Duodenal mucosa (tissue), 2 donors: ENCODE results near the gene BEND6.

Source experiments
- H3K27ac ChIP-seq: one replicate; pipeline ENCODE4 v1.7.0; 2013; ENCODE audit warnings: low read depth, low read length
- H3K27me3 ChIP-seq, 2 donors: one replicate each; pipeline ENCODE4 v1.7.0; 2013; ENCODE audit warnings: low read length in 2 of 2, control low read depth in 1 of 2; ENCODE audit not compliant: insufficient read depth in 2 of 2, control insufficient read depth in 1 of 2
- H3K36me3 ChIP-seq, 2 donors: one replicate each; pipeline ENCODE4 v1.7.0; 2013; ENCODE audit warnings: low read length in 2 of 2, control low read depth in 1 of 2; ENCODE audit not compliant: insufficient read depth in 2 of 2, control insufficient read depth in 1 of 2
- H3K4me1 ChIP-seq, 2 donors: one replicate each; pipeline ENCODE4 v1.7.0; 2013; ENCODE audit warnings: low read length in 2 of 2, control low read depth in 1 of 2; ENCODE audit not compliant: insufficient read depth in 2 of 2, control insufficient read depth in 1 of 2
- H3K4me3 ChIP-seq, 2 donors: one replicate each; pipeline ENCODE4 v1.7.0; 2013; ENCODE audit warnings: low read length in 2 of 2, low read depth in 1 of 2
- H3K9ac ChIP-seq, 2 donors: one replicate each; pipeline ENCODE4 v1.7.0; 2013; ENCODE audit warnings: low read length in 2 of 2, low read depth in 1 of 2
- H3K9me3 ChIP-seq, 2 donors: one replicate each; pipeline ENCODE4 v1.7.0; 2013; ENCODE audit warnings: low read length in 2 of 2, control low read depth in 1 of 2; ENCODE audit not compliant: control insufficient read depth in 1 of 2

BEND6 gene

GRCh38 chr6:56956491-56956890 lies 1.6 kb downstream of the BEND6 start:
- no peak overlapping the region for H3K9ac ChIP-seq

DNA sequence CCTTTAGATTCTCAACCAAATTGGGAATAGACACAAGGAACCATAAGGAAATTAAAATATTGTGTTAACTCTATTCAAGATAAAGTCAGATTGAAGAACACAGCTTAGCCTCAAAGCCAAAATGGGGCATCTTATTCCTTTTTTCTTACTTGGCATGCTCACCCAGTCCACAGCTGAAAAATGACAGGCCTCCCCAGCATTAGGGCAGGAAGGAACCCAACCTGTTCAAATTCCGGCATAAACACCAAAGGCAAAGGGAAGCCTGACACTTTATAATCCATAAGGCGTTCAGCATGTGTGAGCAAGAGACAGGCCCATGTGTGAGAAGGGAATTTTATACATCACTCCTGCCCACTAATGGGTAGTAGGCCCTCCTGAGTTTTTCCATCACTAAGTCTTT lies 2.9 kb downstream of the BEND6 start:
- Histone ChIP-seq H3K27me3 (peaks cover 16 to 33% of the 10 kb centered on the region in 2 donors), H3K9ac (no peak overlapping the region), H3K36me3 (no peaks in the 10 kb centered on the region), H3K27ac (no peak overlapping the region), H3K4me3 (no peak overlapping the region), H3K9me3 (no peaks in the 10 kb centered on the region), H3K4me1 (peaks cover 4 to 8% of the 10 kb centered on the region in 2 donors)

More at GRCh38 chr6:56956491-56956890, 1.6 kb downstream of the BEND6 start:
- Histone ChIP-seq H3K27me3 (peaks cover 20 to 42% of the 10 kb centered on the region in 2 donors), H3K9me3 (no peaks in the 10 kb centered on the region), H3K36me3 (no peaks in the 10 kb centered on the region), H3K4me3 (no peak overlapping the region), H3K4me1 (peaks cover 4 to 8% of the 10 kb centered on the region in 2 donors), H3K27ac (no peak overlapping the region)

GRCh38 chr6:56958481-56958880 lies 3.6 kb downstream of the BEND6 start:
- H3K27me3 ChIP-seq = peaks cover 10 to 27% of the 10 kb centered on the region in 2 donors

DNA sequence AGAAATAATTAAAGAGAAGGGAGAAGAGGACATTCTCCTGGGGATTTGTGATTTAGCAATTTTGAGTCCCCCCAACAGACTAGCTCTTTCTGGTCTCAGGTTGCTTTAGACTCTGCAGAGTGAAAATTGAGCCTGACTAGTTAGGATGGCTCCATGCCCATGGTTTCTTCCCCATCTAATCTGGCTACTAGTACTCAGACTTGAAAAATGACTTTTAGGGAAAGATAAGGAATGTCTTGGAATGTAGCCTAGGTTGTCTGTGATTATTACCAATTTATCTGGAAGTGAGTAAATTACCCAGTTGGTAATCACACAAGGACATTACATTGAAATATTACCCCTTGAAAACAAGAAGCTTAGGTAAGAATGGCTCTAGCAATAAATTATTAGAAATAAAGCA lies 4.2 kb downstream of the BEND6 start:
- Histone ChIP-seq H3K9me3 (no peaks in the 10 kb centered on the region), H3K36me3 (no peaks in the 10 kb centered on the region), H3K27me3 (peaks cover 5 to 21% of the 10 kb centered on the region in 2 donors), H3K4me3 (no peak overlapping the region), H3K9ac (no peak overlapping the region), H3K4me1 (peaks cover 4 to 8% of the 10 kb centered on the region in 2 donors), H3K27ac (no peak overlapping the region)

More at GRCh38 chr6:56958481-56958880, 3.6 kb downstream of the BEND6 start:
- no peak overlapping the region for H3K27ac ChIP-seq
- no peak overlapping the region for H3K4me3 ChIP-seq
- H3K36me3 ChIP-seq = no peaks in the 10 kb centered on the region
- peaks cover 4 to 8% of the 10 kb centered on the region in 2 donors for H3K4me1 ChIP-seq
- no peaks in the 10 kb centered on the region for H3K9me3 ChIP-seq
- H3K9ac ChIP-seq = no peak overlapping the region

- Histone ChIP-seq H3K27ac (no peak overlapping the region), H3K4me1 (peaks cover 4 to 8% of the 10 kb centered on the region in 2 donors), H3K4me3 (no peak overlapping the region), H3K36me3 (no peaks in the 10 kb centered on the region), H3K9me3 (no peaks in the 10 kb centered on the region), H3K27me3 (peaks cover 2 to 17% of the 10 kb centered on the region in 2 donors), H3K9ac (no peak overlapping the region)
Measured at GRCh38 chr6:56959938-56960337, 5.0 kb downstream of the BEND6 start.

DNA sequence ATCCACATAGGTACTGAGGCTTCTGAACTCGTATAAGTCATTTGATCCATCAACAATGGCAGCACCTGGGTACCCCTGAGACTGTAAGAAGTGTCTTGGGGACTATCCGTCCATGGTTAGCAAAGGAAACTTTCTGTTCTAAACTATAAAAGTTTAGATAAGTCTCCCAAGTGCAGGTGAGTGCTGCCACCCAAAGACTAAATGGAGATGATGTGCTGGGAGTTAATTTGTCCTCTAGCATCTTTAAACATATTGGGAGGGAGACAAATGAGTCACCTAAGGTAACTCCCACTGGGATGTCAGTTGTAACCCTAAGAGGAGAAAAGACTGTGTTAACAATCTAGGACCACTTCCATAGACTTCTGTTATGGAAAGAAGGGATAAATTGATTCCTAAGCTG lies 6.2 kb downstream of the BEND6 start:
- Histone ChIP-seq H3K9ac (no peak overlapping the region), H3K27ac (no peak overlapping the region), H3K36me3 (no peaks in the 10 kb centered on the region), H3K4me3 (no peak overlapping the region), H3K4me1 (no peaks in the 10 kb centered on the region), H3K9me3 (no peaks in the 10 kb centered on the region), H3K27me3 (peaks cover 0 to 10% of the 10 kb centered on the region in 2 donors)

DNA sequence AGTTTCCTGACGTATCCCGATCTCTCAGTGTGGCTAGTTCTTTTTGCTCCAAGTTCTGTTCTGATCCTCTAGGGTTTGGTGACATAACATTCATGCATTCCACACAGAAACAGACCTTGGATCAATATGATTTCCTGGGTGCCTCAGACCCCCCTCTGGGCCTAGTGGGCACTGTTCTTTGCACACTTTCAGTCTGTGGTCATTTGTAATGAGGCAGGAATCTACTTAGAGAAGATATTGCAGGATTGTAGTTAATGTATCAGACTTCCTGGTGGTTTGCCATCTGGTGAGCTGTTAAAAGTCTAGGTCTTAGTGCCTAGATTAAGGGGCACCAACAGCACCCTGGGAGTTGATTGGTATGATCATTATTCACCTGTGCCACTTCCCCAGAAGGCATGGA lies 7.5 kb downstream of the BEND6 start:
- Histone ChIP-seq H3K4me3 (no peak overlapping the region), H3K4me1 (no peaks in the 10 kb centered on the region), H3K9ac (no peak overlapping the region), H3K27ac (no peak overlapping the region), H3K9me3 (no peaks in the 10 kb centered on the region), H3K27me3 (peaks cover 0 to 9% of the 10 kb centered on the region in 2 donors), H3K36me3 (no peaks in the 10 kb centered on the region)

DNA sequence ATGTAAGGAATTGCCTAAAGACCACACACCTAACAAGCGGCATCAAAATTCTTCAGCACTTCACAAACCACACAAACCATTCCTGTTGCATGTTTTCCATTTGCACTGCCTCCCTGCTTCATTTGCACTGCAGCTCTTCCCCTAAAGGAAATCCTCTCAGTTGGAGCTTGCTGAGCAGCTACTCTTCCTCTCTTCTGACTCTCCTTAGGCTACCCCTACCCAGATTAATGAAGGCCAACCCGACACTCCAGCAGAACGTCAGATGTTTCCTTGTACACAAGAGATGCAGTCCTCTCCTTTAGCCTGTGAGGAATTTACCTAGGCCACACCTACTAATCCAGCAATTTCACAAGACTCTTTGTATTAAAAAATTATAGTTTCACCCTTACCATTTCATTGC lies 8.1 kb downstream of the BEND6 start:
- no peaks in the 10 kb centered on the region for H3K4me1 ChIP-seq
- no peak overlapping the region for H3K4me3 ChIP-seq
- H3K9me3 ChIP-seq = no peaks in the 10 kb centered on the region
- H3K9ac ChIP-seq = no peak overlapping the region
- peaks cover 0 to 11% of the 10 kb centered on the region in 2 donors for H3K27me3 ChIP-seq
- no peaks in the 10 kb centered on the region for H3K36me3 ChIP-seq
- no peak overlapping the region for H3K27ac ChIP-seq

DNA sequence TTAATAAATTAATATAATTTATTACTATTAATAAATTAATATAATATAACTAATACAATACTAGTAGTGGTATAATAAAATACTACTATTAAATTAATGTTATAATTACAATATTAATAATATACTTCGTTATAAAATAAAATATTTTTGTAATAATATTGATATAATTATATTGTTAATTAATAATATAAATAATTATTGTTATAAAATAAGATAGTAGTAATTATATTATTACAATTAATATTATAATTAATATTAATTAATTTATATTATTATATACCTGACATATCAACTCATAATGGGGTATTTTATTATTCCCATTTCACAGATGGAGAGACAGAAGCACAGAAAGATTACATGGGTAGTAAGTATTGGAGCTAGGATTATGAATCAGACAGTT lies 8.9 kb downstream of the BEND6 start:
- peaks cover 0 to 11% of the 10 kb centered on the region in 2 donors for H3K27me3 ChIP-seq
- H3K9me3 ChIP-seq = no peaks in the 10 kb centered on the region
- no peak overlapping the region for H3K9ac ChIP-seq
- no peak overlapping the region for H3K27ac ChIP-seq
- no peaks in the 10 kb centered on the region for H3K36me3 ChIP-seq
- H3K4me3 ChIP-seq = no peak overlapping the region
- no peaks in the 10 kb centered on the region for H3K4me1 ChIP-seq

DNA sequence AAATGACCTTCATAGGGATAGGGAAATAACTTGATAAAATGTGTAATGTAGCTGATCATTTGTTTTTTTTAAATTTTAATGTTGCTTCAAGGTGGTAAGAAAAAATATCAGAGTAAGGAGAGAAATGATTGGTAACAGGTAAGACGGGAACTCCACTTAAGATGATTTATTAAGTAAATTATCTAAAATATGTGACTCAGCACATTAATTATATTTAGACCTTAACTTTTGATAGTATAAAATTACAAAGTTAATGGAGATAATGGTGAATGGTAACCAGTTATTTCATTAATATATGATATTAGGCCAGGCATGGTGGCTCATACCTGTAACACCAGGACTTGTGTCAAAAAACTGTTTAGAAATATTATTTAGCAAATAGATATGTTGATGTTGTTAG lies 10.2 kb downstream of the BEND6 start:
- Histone ChIP-seq H3K36me3 (no peaks in the 10 kb centered on the region), H3K4me3 (no peak overlapping the region), H3K27me3 (peaks cover 0 to 11% of the 10 kb centered on the region in 2 donors), H3K4me1 (no peaks in the 10 kb centered on the region), H3K9me3 (no peaks in the 10 kb centered on the region), H3K27ac (no peak overlapping the region), H3K9ac (no peak overlapping the region)

DNA sequence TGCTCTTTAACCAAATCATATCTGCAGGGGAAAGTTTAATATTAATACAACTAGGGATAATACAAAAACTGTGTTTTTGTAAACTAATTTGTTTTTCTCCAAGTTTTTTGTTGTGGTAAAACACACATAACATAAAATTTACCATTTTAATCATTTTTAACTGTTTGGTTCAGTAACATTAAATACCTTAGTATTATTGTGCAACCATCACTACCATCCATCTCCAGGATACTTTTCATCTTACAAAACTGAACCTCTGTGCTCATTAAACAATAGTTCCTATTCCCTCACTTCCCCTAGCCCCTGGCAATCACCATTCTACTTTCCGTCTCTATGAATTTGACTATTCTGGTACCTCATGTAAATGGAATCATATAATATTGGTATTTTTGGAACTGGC lies 15.9 kb downstream of the BEND6 start:
- Histone ChIP-seq H3K4me3 (no peak overlapping the region), H3K9me3 (no peaks in the 10 kb centered on the region), H3K9ac (no peak overlapping the region), H3K27me3 (peaks cover 0 to 6% of the 10 kb centered on the region in 2 donors), H3K4me1 (no peaks in the 10 kb centered on the region), H3K27ac (no peak overlapping the region), H3K36me3 (no peaks in the 10 kb centered on the region)
